SIG-M5 (cell line): ENCODE results near the gene WDR18.

ENCODE experiments used
- DNase-seq: peaks from one replicate; lab custom pipeline; 2025; lab: John Stamatoyannopoulos, UW

WDR18 gene

GRCh38 chr19:1008268-1009040, 24.3 kb downstream of the WDR18 start:
- no peak for DNase-seq

GRCh38 chr19:1009041-1009980, 25.2 kb downstream of the WDR18 start:
- no peak for DNase-seq

- DNase-seq = no peak
Measured at GRCh38 chr19:1009981-1010538, 25.9 kb downstream of the WDR18 start.

- no peak for DNase-seq
Measured at GRCh38 chr19:1010586-1011510, 26.7 kb downstream of the WDR18 start.

- DNase-seq = no peak
Measured at GRCh38 chr19:1011831-1012333, 27.7 kb downstream of the WDR18 start.

GRCh38 chr19:1012334-1012733, 28.2 kb downstream of the WDR18 start:
- DNase-seq = no peak

- DNase-seq = no peak
Measured at GRCh38 chr19:1013218-1013617, 29.1 kb downstream of the WDR18 start.

- DNase-seq = no peak
Measured at GRCh38 chr19:1014161-1015060, 30.3 kb downstream of the WDR18 start.

- DNase-seq = no peak
Measured at GRCh38 chr19:1015061-1015781, 31.1 kb downstream of the WDR18 start.

GRCh38 chr19:1015782-1016646, 31.9 kb downstream of the WDR18 start:
- no peak for DNase-seq

- no peak for DNase-seq
Measured at GRCh38 chr19:1016647-1017114, 32.5 kb downstream of the WDR18 start.

- DNase-seq = no peak
Measured at GRCh38 chr19:1017115-1017905, 33.2 kb downstream of the WDR18 start.

GRCh38 chr19:1017906-1018305, 33.8 kb downstream of the WDR18 start:
- no peak for DNase-seq

GRCh38 chr19:1018393-1018792, 34.2 kb downstream of the WDR18 start:
- no peak for DNase-seq

- DNase-seq = no peak
Measured at GRCh38 chr19:1018932-1019615, 34.9 kb downstream of the WDR18 start.

GRCh38 chr19:1019616-1019961, 35.4 kb downstream of the WDR18 start:
- no peak for DNase-seq
